VCaP (cell line): Measurements from ENCODE around the gene A2M.

Experiments used
- H3K27ac ChIP-seq: fragments of 450-650 bp; 2 replicates; pipeline ENCODE4 v1.5.1; 2017
- CTCF ChIP-seq: fragments of 450-650 bp; conservative IDR thresholded peaks from 2 replicates; pipeline ENCODE4 v1.5.1; 2017; ENCODE audit warnings: mild to moderate bottlenecking, moderate library complexity

A2M gene

GRCh38 chr12:9040484-9041186 is 75.1 kb downstream of the A2M start:
- no peak for TF ChIP-seq CTCF

GRCh38 chr12:9039397-9039977 is 76.2 kb downstream of the A2M start:
- TF ChIP-seq CTCF: peak; percentile 89

More at GRCh38 chr12:9040484-9041186, 75.1 kb downstream of the A2M start:
- H3K27ac ChIP-seq: no peak overlapping the region

GRCh38 chr12:9037431-9037830 is 78.3 kb downstream of the A2M start:
- TF ChIP-seq CTCF: no peak

More at GRCh38 chr12:9039397-9039977, 76.2 kb downstream of the A2M start:
- H3K27ac ChIP-seq: no peak overlapping the region

GRCh38 chr12:9036227-9036626 is 79.5 kb downstream of the A2M start:
- TF ChIP-seq CTCF: no peak
- H3K27ac ChIP-seq: no peak overlapping the region

More at GRCh38 chr12:9037431-9037830, 78.3 kb downstream of the A2M start:
- H3K27ac ChIP-seq: no peak overlapping the region

GRCh38 chr12:9034095-9034494 is 81.6 kb downstream of the A2M start:
- TF ChIP-seq CTCF: no peak
- no peak overlapping the region for H3K27ac ChIP-seq

GRCh38 chr12:9033265-9033887 is 82.3 kb downstream of the A2M start:
- H3K27ac ChIP-seq: no peak overlapping the region
- no peak for TF ChIP-seq CTCF

GRCh38 chr12:9032202-9032964 is 83.3 kb downstream of the A2M start:
- no peak for TF ChIP-seq CTCF
- H3K27ac ChIP-seq: no peak overlapping the region
